Parathyroid adenoma (tissue), 2 donors: ENCODE measurements around the gene PLCB1.
A peak's percentile ranks its signal among the peaks of the same experiment; 100 is the strongest.

ENCODE experiments used
- H2AFZ ChIP-seq: fragments of 300-600 bp; sonication (generic); one replicate; pipeline ENCODE4 v1.7.0; 2017; ENCODE audit warnings: antibody characterized with exemption, mild to moderate bottlenecking
- H3K27ac ChIP-seq: fragments of 300-600 bp; sonication (generic); one replicate; pipeline ENCODE4 v1.7.0; 2017
- H3K27me3 ChIP-seq: fragments of 300-600 bp; sonication (generic); one replicate; pipeline ENCODE4 v1.7.0; 2017; ENCODE audit warnings: low read length; ENCODE audit not compliant: control insufficient read depth, insufficient read depth
- H3K36me3 ChIP-seq: fragments of 300-600 bp; sonication (generic); one replicate; pipeline ENCODE4 v1.7.0; 2017; ENCODE audit warnings: low read length; ENCODE audit not compliant: control insufficient read depth, insufficient read depth
- H3K4me1 ChIP-seq: fragments of 300-600 bp; sonication (generic); one replicate; pipeline ENCODE4 v1.7.0; 2017; ENCODE audit warnings: control low read depth
- H3K4me2 ChIP-seq: fragments of 300-600 bp; sonication (generic); one replicate; pipeline ENCODE4 v1.7.0; 2017; ENCODE audit warnings: low read length
- H3K4me3 ChIP-seq: fragments of 300-600 bp; sonication (generic); one replicate; pipeline ENCODE4 v1.7.0; 2017; ENCODE audit warnings: low read depth, low read length
- H3K79me2 ChIP-seq: fragments of 300-600 bp; sonication (generic); one replicate; pipeline ENCODE4 v1.7.0; 2017; ENCODE audit warnings: control low read depth
- H3K9ac ChIP-seq: fragments of 300-600 bp; sonication (generic); one replicate; pipeline ENCODE4 v1.7.0; 2017; ENCODE audit warnings: mild to moderate bottlenecking
- H3K9me3 ChIP-seq: fragments of 300-600 bp; sonication (generic); one replicate; pipeline ENCODE4 v1.7.0; 2017; ENCODE audit warnings: low read length; ENCODE audit not compliant: control insufficient read depth
- CTCF ChIP-seq: fragments of 300-600 bp; sonication (generic); IDR thresholded peaks from one replicate; pipeline ENCODE4 v1.7.0; 2017; ENCODE audit warnings: antibody characterized with exemption, mild to moderate bottlenecking
- donor health status: primary hyperparathyroidism.

PLCB1 gene

GRCh38 chr20:8175741-8176675 lies 43.9 kb downstream of the PLCB1 start:
- Histone ChIP-seq H3K27me3 (no peaks in the 10 kb centered on the region), H3K9ac (no peak overlapping the region), H3K4me3 (no peak overlapping the region), H3K27ac (no peak overlapping the region), H3K4me2 (no peak overlapping the region), H3K9me3 (no peaks in the 10 kb centered on the region), H2AFZ (no peak overlapping the region), H3K36me3 (no peaks in the 10 kb centered on the region), H3K4me1 (no peaks in the 10 kb centered on the region), H3K79me2 (peaks cover 40% of the 10 kb centered on the region)
- no peak for TF ChIP-seq CTCF

DNA sequence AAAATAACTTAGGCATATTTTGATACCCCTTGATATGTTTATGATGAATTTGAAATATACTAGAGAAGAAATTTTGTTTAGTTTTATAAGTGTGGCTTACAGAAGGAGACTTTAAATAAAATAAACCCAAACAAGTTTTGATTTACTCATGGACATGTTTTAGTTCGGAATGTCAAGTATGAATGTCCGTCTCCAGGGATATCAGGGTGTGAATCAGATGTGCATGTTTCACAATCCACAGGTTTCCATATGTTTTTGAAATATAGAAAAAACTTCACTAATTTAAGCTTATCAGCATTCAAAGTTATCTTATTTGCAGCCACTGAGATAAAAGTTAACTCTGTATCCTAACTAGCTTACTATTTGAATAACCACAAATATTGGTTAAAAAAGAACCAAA lies 51.5 kb downstream of the PLCB1 start:
- no peak overlapping the region for H3K4me2 ChIP-seq
- peaks cover 4% of the 10 kb centered on the region for H3K4me1 ChIP-seq
- H3K36me3 ChIP-seq: no peaks in the 10 kb centered on the region
- H3K27me3 ChIP-seq: no peaks in the 10 kb centered on the region
- H3K4me3 ChIP-seq: no peak overlapping the region
- H3K9ac ChIP-seq: no peak overlapping the region
- peaks cover 51% of the 10 kb centered on the region for H3K79me2 ChIP-seq
- H2AFZ ChIP-seq: no peak overlapping the region
- TF ChIP-seq CTCF: no peak
- no peaks in the 10 kb centered on the region for H3K9me3 ChIP-seq
- H3K27ac ChIP-seq: no peak overlapping the region

DNA sequence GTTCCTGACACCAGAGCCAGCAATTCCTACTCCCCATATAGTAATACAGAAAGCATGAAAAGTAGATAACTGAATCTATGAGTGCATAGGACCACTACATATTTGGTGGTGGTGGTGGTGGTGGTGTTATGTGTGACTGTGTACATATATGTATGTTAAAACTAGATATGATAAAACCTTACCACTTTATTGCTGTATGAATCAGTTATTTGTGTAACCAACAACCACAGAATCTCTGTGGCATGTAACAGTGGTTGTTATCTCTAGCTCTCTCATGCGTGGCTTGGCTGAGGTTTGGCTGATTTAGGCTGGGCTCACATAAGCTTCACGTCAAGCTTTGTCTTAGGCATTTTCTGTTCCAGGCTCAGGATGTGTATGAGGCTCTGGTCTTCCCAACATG lies 55.7 kb downstream of the PLCB1 start:
- Histone ChIP-seq H3K27me3 (no peaks in the 10 kb centered on the region), H3K4me2 (no peak overlapping the region), H3K27ac (no peak overlapping the region), H3K9ac (no peak overlapping the region), H2AFZ (no peak overlapping the region), H3K36me3 (no peaks in the 10 kb centered on the region), H3K9me3 (no peaks in the 10 kb centered on the region), H3K4me3 (no peak overlapping the region), H3K4me1 (peaks cover 15% of the 10 kb centered on the region), H3K79me2 (peaks cover 33% of the 10 kb centered on the region)
- TF ChIP-seq CTCF: no peak

- no peak overlapping the region for H3K9ac ChIP-seq
- peaks cover 15% of the 10 kb centered on the region for H3K4me1 ChIP-seq
- H3K27ac ChIP-seq: peak overlapping the region; percentile 55
- peak overlapping the region; percentile 3 for H3K4me3 ChIP-seq
- peak overlapping the region; percentile 54 for H3K4me2 ChIP-seq
- no peaks in the 10 kb centered on the region for H3K36me3 ChIP-seq
- no peak for TF ChIP-seq CTCF
- H3K9me3 ChIP-seq: no peaks in the 10 kb centered on the region
- peaks cover 34% of the 10 kb centered on the region for H3K79me2 ChIP-seq
- peak overlapping the region; percentile 27 for H2AFZ ChIP-seq
- H3K27me3 ChIP-seq: no peaks in the 10 kb centered on the region
Measured at GRCh38 chr20:8190043-8190880, 58.2 kb downstream of the PLCB1 start.
